HEK293 (cell line): ENCODE data around the gene C10orf67.

Source experiments
- CTCF ChIA-PET: fragments of 350-600 bp; formaldehyde crosslinking; extraction: SDS; loops from one replicate; lab custom pipeline; 2021; ENCODE audit warnings: antibody characterized with exemption; lab: Yijun Ruan, JAX
- POLR2A ChIA-PET: fragments of 300-600 bp; formaldehyde crosslinking; extraction: SDS; loops from one replicate; lab custom pipeline; 2020; ENCODE audit warnings: antibody characterized with exemption, inconsistent platforms; lab: Yijun Ruan, JAX
- H3K27ac ChIP-seq: fragments of 200-500 bp; sonication (Bioruptor generic); 2 replicates; pipeline ENCODE4 v1.5.1; 2014; ENCODE audit warnings: low read depth, low read length, control low read depth, inconsistent platforms; ENCODE audit errors: extremely low read depth
- H3K36me3 ChIP-seq, 2 experiments: fragments of 200-500 bp in 1 of 2; sonication (Bioruptor generic) in 1 of 2; 1 replicate in 1 of 2; 2 replicates in 1 of 2; pipeline ENCODE4 v1.5.1; 2014 to 2017; ENCODE audit warnings: inconsistent platforms in 2 of 2, low read length in 2 of 2; ENCODE audit not compliant: control insufficient read depth in 2 of 2, insufficient read depth in 1 of 2
- H3K4me1 ChIP-seq: fragments of 200-500 bp; sonication (Bioruptor generic); 2 replicates; pipeline ENCODE4 v1.5.1; 2014; ENCODE audit warnings: mild to moderate bottlenecking, low read length, inconsistent platforms; ENCODE audit not compliant: control insufficient read depth, insufficient read depth
- H3K4me3 ChIP-seq: 2 replicates; pipeline ENCODE4 v1.5.1; 2011; ENCODE audit warnings: low read depth, mild to moderate bottlenecking, control low read depth, low read length, moderate library complexity
- H3K9me3 ChIP-seq: fragments of 200-500 bp; sonication (Bioruptor generic); 2 replicates; pipeline ENCODE4 v1.5.1; 2014; ENCODE audit warnings: low read depth, low read length, inconsistent platforms; ENCODE audit not compliant: control insufficient read depth, insufficient read depth
- GFI1B ChIP-seq: fragments of 450-650 bp; formaldehyde crosslinking; IDR thresholded peaks from 2 replicates; pipeline ENCODE4 v1.5.1; 2016; ENCODE audit warnings: missing biosample characterization, missing genetic modification characterization
- GLIS2 ChIP-seq: fragments of 450-650 bp; formaldehyde crosslinking; IDR thresholded peaks from 2 replicates; pipeline ENCODE4 v1.5.1; 2016; ENCODE audit warnings: missing biosample characterization, missing genetic modification characterization
- KLF7 ChIP-seq: fragments of 450-650 bp; formaldehyde crosslinking; IDR thresholded peaks from 2 replicates; pipeline ENCODE4 v1.5.1; 2016; ENCODE audit warnings: missing biosample characterization, missing genetic modification characterization, borderline replicate concordance
- KLF8 ChIP-seq: fragments of 450-650 bp; formaldehyde crosslinking; IDR thresholded peaks from 2 replicates; pipeline ENCODE4 v1.5.1; 2016; ENCODE audit warnings: missing biosample characterization, missing genetic modification characterization
- SP3 ChIP-seq: fragments of 450-650 bp; formaldehyde crosslinking; IDR thresholded peaks from 2 replicates; pipeline ENCODE4 v1.5.1; 2016; ENCODE audit warnings: missing biosample characterization, missing genetic modification characterization
- SP7 ChIP-seq: fragments of 450-650 bp; formaldehyde crosslinking; IDR thresholded peaks from 2 replicates; pipeline ENCODE4 v1.5.1; 2016; ENCODE audit warnings: missing biosample characterization, missing genetic modification characterization
- TCF7L2 ChIP-seq: IDR thresholded peaks from 2 replicates; pipeline ENCODE4 v1.6.1; 2011; ENCODE audit warnings: low read depth, mild to moderate bottlenecking, inconsistent platforms, low read length, moderate library complexity, borderline replicate concordance
- ZFP37 ChIP-seq: fragments of 450-650 bp; formaldehyde crosslinking; IDR thresholded peaks from 2 replicates; pipeline ENCODE4 v1.5.1; 2016; ENCODE audit warnings: missing biosample characterization, missing genetic modification characterization
- ZNF114 ChIP-seq: fragments of 450-650 bp; formaldehyde crosslinking; IDR thresholded peaks from 2 replicates; pipeline ENCODE4 v1.5.0; 2017; ENCODE audit warnings: missing biosample characterization, missing genetic modification characterization
- ZNF155 ChIP-seq: fragments of 450-650 bp; formaldehyde crosslinking; IDR thresholded peaks from 2 replicates; pipeline ENCODE4 v1.5.1; 2016; ENCODE audit warnings: missing biosample characterization, missing genetic modification characterization
- ZNF2 ChIP-seq: fragments of 450-650 bp; formaldehyde crosslinking; IDR thresholded peaks from 2 replicates; pipeline ENCODE4 v1.5.1; 2016; ENCODE audit warnings: missing biosample characterization, missing genetic modification characterization
- ZNF214 ChIP-seq: fragments of 450-650 bp; formaldehyde crosslinking; IDR thresholded peaks from 2 replicates; pipeline ENCODE4 v1.5.1; 2017; ENCODE audit warnings: missing biosample characterization, mild to moderate bottlenecking, missing genetic modification characterization, borderline replicate concordance
- ZNF274 ChIP-seq, 2 experiments: fragments of 200-500 bp in 1 of 2; fragments of 450-650 bp in 1 of 2; sonication (Bioruptor generic) in 1 of 2; formaldehyde crosslinking in 1 of 2; IDR thresholded peaks; 2 replicates each; pipeline versions ENCODE4 v1.5.1 to v1.6.1; 2014 to 2016; ENCODE audit warnings: borderline replicate concordance in 1 of 2, inconsistent platforms in 1 of 2, low read length in 1 of 2, missing biosample characterization in 1 of 2, missing genetic modification characterization in 1 of 2
- ZNF341 ChIP-seq: fragments of 450-650 bp; formaldehyde crosslinking; IDR thresholded peaks from 2 replicates; pipeline ENCODE4; 2016; ENCODE audit warnings: low read depth, missing biosample characterization, missing genetic modification characterization
- ZNF513 ChIP-seq: fragments of 450-650 bp; IDR thresholded peaks from 2 replicates; pipeline ENCODE4 v1.5.1; 2018; ENCODE audit warnings: missing biosample characterization, missing genetic modification characterization
- ZNF530 ChIP-seq: fragments of 450-650 bp; formaldehyde crosslinking; IDR thresholded peaks from 2 replicates; pipeline ENCODE4 v1.5.1; 2016; ENCODE audit warnings: low read depth, missing biosample characterization, missing genetic modification characterization
- ZNF548 ChIP-seq: fragments of 450-650 bp; formaldehyde crosslinking; IDR thresholded peaks from 2 replicates; pipeline ENCODE4 v1.5.1; 2016; ENCODE audit warnings: missing biosample characterization, missing genetic modification characterization
- ZNF558 ChIP-seq: fragments of 450-650 bp; formaldehyde crosslinking; IDR thresholded peaks from 2 replicates; pipeline ENCODE4 v1.5.1; 2016; ENCODE audit warnings: missing biosample characterization, missing genetic modification characterization
- ZNF645 ChIP-seq: fragments of 450-650 bp; formaldehyde crosslinking; IDR thresholded peaks from 2 replicates; pipeline ENCODE4; 2016; ENCODE audit warnings: missing biosample characterization, missing genetic modification characterization
- ZNF654 ChIP-seq: fragments of 450-650 bp; formaldehyde crosslinking; IDR thresholded peaks from 2 replicates; pipeline ENCODE4 v1.5.1; 2016; ENCODE audit warnings: low read depth, missing biosample characterization, missing genetic modification characterization
- ZNF660 ChIP-seq: fragments of 450-650 bp; IDR thresholded peaks from 2 replicates; pipeline ENCODE4 v1.5.1; 2018; ENCODE audit warnings: missing biosample characterization, mild to moderate bottlenecking, missing genetic modification characterization
- ZNF747 ChIP-seq: fragments of 450-650 bp; formaldehyde crosslinking; IDR thresholded peaks from 2 replicates; pipeline ENCODE4 v1.5.1; 2016; ENCODE audit warnings: missing biosample characterization, missing genetic modification characterization
- ZNF776 ChIP-seq: fragments of 450-650 bp; formaldehyde crosslinking; IDR thresholded peaks from 2 replicates; pipeline ENCODE4 v1.5.0; 2017; ENCODE audit warnings: missing biosample characterization, missing genetic modification characterization, borderline replicate concordance
- ZNF791 ChIP-seq: fragments of 450-650 bp; formaldehyde crosslinking; IDR thresholded peaks from 2 replicates; pipeline ENCODE4 v1.5.1; 2016; ENCODE audit warnings: missing biosample characterization, missing genetic modification characterization
- ZNF837 ChIP-seq: fragments of 450-650 bp; formaldehyde crosslinking; IDR thresholded peaks from 2 replicates; pipeline ENCODE4 v1.5.1; 2016; ENCODE audit warnings: missing biosample characterization, missing genetic modification characterization
- ZNF843 ChIP-seq: fragments of 450-650 bp; formaldehyde crosslinking; IDR thresholded peaks from 2 replicates; pipeline ENCODE4 v1.5.1; 2016; ENCODE audit warnings: missing biosample characterization, missing genetic modification characterization

Gene C10orf67

GRCh38 chr10:23361665-23362064 lies 17.1 kb upstream of the C10orf67 start (continued):
- TF ChIP-seq SP3 (tag by site-specific recombination) (no peak), ZNF2 (tag by site-specific recombination) (no peak), GLIS2 (no peak), GFI1B (tag by site-specific recombination) (no peak), KLF8 (no peak), ZNF558 (tag by site-specific recombination) (no peak)

- no peak overlapping the region for H3K4me3 ChIP-seq
- ChIA-PET POLR2A (interaction anchor here (0.6 kb wide), 1 partner anchor 851 kb away, joined by 3 read pairs; no protein-coding TSS in a partner anchor), CTCF (interaction anchor here (1.0 kb wide), 1 partner anchor 14 kb away, joined by 7 read pairs; no protein-coding TSS in a partner anchor)
- no peaks in the 10 kb centered on the region for H3K36me3 ChIP-seq
- H3K4me1 ChIP-seq = no peaks in the 10 kb centered on the region
- TF ChIP-seq ZNF776 (tag by site-specific recombination) (no peak), SP7 (no peak), ZNF837 (tag by site-specific recombination) (no peak), KLF7 (tag by site-specific recombination) (no peak), ZNF214 (no peak), TCF7L2 (no peak), ZNF645 (tag by site-specific recombination) (no peak), ZNF530 (tag by site-specific recombination) (no peak)
- no peak overlapping the region for H3K27ac ChIP-seq
- no peaks in the 10 kb centered on the region for H3K9me3 ChIP-seq
Measured at GRCh38 chr10:23359692-23360380, 15.2 kb upstream of the C10orf67 start.

GRCh38 chr10:23358357-23358756 lies 13.8 kb upstream of the C10orf67 start:
- ChIA-PET POLR2A (no interaction called here), CTCF (interaction anchor here (1.0 to 1.3 kb wide), 3 partner anchors 18 to 43 kb away, joined by 3 read pairs; no protein-coding TSS in a partner anchor)
- Histone ChIP-seq H3K36me3 (no peaks in the 10 kb centered on the region), H3K4me3 (no peak overlapping the region), H3K4me1 (no peaks in the 10 kb centered on the region), H3K9me3 (no peaks in the 10 kb centered on the region), H3K27ac (no peak overlapping the region)
- TF ChIP-seq ZNF843 (tag by site-specific recombination) (no peak), ZNF654 (tag by site-specific recombination) (0 out of 2 replicates have a peak, but pooled peaks have one; percentile 11)

GRCh38 chr10:23354630-23355279 lies 10.2 kb upstream of the C10orf67 start:
- no peak overlapping the region for H3K27ac ChIP-seq
- TF ChIP-seq ZNF548 (tag by site-specific recombination) (no peak), ZNF513 (no peak), ZNF747 (tag by site-specific recombination) (no peak), ZNF155 (no peak), ZNF660 (no peak), ZNF341 (tag by site-specific recombination) (no peak), ZFP37 (tag by site-specific recombination) (no peak), ZNF114 (tag by site-specific recombination) (no peak), ZNF791 (tag by site-specific recombination) (no peak), ZNF274 (IDR thresholded peaks at IDR 0.05; ENCODE audit: low read length) (no peak), ZNF274 (tag by site-specific recombination; IDR thresholded peaks at IDR 0.05; ENCODE audit: borderline replicate concordance) (no peak)
- no peaks in the 10 kb centered on the region for H3K36me3 ChIP-seq
- no peak overlapping the region for H3K4me3 ChIP-seq
- ChIA-PET POLR2A (no interaction called here), CTCF (interaction anchor here (0.6 kb wide), 1 partner anchor 45 kb away, joined by 3 read pairs; no protein-coding TSS in a partner anchor)
- H3K4me1 ChIP-seq = no peaks in the 10 kb centered on the region
- no peaks in the 10 kb centered on the region for H3K9me3 ChIP-seq
